Tibial artery (tissue), 4 donors: ENCODE measurements around the gene IRF3.

Experiments
- DNase-seq, 2 donors: peaks; one replicate each; pipeline ENCODE4 v3.0.0-alpha.2; 2019
- H3K27ac ChIP-seq, 2 donors: fragments of 200-600 bp; sonication (generic) in 1 of 2; 1 replicate in 1 of 2; 2 replicates in 1 of 2; pipeline ENCODE4 v1.5.1; 2018 to 2019; ENCODE audit warnings: mild to moderate bottlenecking in 1 of 2
- H3K27me3 ChIP-seq, 2 donors: fragments of 200-600 bp; sonication (generic) in 1 of 2; one replicate each; pipeline versions ENCODE4 v1.5.1 to v1.6.0; 2016 to 2019
- H3K36me3 ChIP-seq, 3 donors: fragments of 200-600 bp; sonication (generic) in 2 of 3; one replicate each; pipeline ENCODE4 v1.5.1; 2016 to 2019; ENCODE audit warnings: mild to moderate bottlenecking in 2 of 3
- H3K4me1 ChIP-seq, 4 donors: fragments of 200-600 bp; sonication (generic) in 2 of 4; 1 replicate in 3 of 4; 2 replicates in 1 of 4; pipeline ENCODE4 v1.5.1; 2016 to 2019
- H3K4me3 ChIP-seq, 2 donors: fragments of 200-600 bp; sonication (generic) in 1 of 2; 1 replicate in 1 of 2; 2 replicates in 1 of 2; pipeline ENCODE4 v1.5.1; 2018 to 2019; ENCODE audit warnings: mild to moderate bottlenecking in 2 of 2
- H3K9me3 ChIP-seq, 3 donors: fragments of 200-600 bp; sonication (generic) in 1 of 3; one replicate each; pipeline ENCODE4 v1.5.1; 2016 to 2019
- intact Hi-C: fragments of 100-400 bp; cut with DNase I; formaldehyde crosslinking; loops from one replicate; pipeline ENCODE4 v1.15.0; 2023; ENCODE audit warnings: low total_unique reads
- TF ChIP-seq, protein P1 (sequence below), 2 experiments: fragments of 200-600 bp in 1 of 2; fragments of 450-650 bp in 1 of 2; IDR thresholded peaks; one replicate each; pipeline ENCODE4 v1.5.1; 2017 to 2019; ENCODE audit warnings: antibody characterized with exemption in 2 of 2, mild to moderate bottlenecking in 1 of 2, moderate library complexity in 1 of 2

The IRF3 gene, protein sequence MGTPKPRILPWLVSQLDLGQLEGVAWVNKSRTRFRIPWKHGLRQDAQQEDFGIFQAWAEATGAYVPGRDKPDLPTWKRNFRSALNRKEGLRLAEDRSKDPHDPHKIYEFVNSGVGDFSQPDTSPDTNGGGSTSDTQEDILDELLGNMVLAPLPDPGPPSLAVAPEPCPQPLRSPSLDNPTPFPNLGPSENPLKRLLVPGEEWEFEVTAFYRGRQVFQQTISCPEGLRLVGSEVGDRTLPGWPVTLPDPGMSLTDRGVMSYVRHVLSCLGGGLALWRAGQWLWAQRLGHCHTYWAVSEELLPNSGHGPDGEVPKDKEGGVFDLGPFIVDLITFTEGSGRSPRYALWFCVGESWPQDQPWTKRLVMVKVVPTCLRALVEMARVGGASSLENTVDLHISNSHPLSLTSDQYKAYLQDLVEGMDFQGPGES

DNA sequence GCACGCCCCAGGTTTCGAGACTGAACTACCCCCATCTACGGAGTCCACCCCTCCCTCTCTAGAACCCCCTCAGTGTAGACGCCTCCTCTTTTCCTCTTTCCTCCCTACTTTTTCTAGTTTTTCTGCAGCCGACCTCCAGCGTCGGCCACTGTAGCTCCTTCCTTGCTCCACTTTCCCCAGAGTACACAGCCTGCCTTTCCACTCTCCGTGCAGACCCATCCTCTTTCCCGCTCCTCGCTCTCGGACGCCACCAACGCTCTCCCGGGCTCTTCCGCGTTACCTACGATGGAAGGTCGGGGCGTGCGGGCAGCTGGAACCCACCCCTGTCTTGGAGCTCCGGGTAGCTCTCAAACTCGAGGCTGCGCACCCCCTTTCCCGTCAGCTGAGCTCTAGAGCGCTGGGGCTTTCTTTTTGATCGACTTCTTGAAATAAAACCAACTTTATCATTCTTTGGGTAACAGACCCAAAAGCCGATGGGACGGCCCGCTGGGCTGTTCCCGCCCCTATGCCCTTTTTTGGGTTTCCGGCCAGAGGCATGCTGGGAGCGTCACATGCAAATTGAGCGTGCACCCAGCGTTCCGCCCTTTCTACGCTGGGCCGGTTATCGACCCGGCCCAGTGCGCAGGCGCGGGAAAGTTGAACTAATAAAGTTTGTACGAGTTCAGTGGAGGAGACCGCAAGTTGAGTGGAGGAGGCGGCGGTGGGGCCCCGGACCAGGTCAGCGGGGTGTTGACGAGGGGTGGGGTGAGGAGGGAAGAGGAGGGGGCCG, at the start of gene IRF3, which contains the start of gene BCL2L12:
IRF3 (minus strand) TSS at position 507 of the 769 bp plus-strand sequence. CDS start 1,019 bp downstream, outside the sequence.
BCL2L12 (plus strand) TSS at position 583 of the 769 bp plus-strand sequence. CDS start 760 bp downstream, outside the sequence.
- intact Hi-C loops = no loop called here
- peak; percentile 97 to 99 for DNase-seq
- no peaks in the 10 kb centered on the region for H3K27me3 ChIP-seq
- peaks cover 0 to 32% (median 18%) of the 10 kb centered on the region in 4 donors for H3K4me1 ChIP-seq
- peaks cover 17 to 34% (median 27%) of the 10 kb centered on the region in 3 donors for H3K36me3 ChIP-seq
- peak within 1 kb of the TSS; percentile 91 to 93 for H3K27ac ChIP-seq
- H3K4me3 ChIP-seq = peak within 1 kb of the TSS; percentile 77 to 78
- H3K9me3 ChIP-seq = no peaks in the 10 kb centered on the region
- TF ChIP-seq, protein P1, sequence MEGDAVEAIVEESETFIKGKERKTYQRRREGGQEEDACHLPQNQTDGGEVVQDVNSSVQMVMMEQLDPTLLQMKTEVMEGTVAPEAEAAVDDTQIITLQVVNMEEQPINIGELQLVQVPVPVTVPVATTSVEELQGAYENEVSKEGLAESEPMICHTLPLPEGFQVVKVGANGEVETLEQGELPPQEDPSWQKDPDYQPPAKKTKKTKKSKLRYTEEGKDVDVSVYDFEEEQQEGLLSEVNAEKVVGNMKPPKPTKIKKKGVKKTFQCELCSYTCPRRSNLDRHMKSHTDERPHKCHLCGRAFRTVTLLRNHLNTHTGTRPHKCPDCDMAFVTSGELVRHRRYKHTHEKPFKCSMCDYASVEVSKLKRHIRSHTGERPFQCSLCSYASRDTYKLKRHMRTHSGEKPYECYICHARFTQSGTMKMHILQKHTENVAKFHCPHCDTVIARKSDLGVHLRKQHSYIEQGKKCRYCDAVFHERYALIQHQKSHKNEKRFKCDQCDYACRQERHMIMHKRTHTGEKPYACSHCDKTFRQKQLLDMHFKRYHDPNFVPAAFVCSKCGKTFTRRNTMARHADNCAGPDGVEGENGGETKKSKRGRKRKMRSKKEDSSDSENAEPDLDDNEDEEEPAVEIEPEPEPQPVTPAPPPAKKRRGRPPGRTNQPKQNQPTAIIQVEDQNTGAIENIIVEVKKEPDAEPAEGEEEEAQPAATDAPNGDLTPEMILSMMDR (IDR thresholded peaks at IDR 0.05) = no peak

DNA sequence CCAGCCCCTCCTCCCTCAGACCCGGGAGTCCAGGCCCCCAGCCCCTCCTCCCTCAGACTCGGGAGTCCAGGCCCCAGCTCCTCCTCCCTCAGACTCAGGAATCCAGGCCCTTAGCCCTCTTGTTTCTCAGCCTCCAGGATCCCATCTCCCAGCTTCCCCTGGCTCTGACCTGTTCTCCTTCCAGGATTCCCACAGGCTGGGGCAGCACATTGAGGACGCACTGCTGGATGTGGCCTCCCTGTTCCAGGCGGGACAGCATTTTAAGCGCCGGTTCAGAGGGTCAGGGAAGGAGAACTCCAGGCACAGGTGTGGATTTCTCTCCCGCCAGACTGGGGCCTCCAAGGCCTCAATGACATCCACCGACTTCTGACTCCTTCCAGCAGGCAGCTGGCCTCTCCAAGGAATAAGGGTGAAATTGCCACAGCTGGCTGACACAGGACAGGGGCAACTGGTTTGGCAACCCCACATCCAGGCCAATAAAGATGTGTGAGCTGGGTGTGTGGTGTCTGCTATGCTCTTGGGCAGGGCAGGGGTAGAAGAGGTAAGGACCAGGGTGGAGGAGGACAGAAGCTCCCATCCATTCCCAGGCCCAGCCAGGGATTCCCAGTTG, 47.7 kb upstream of the IRF3 start:
- TF ChIP-seq, protein P1 (IDR thresholded peaks at IDR 0.05) = no peak
- H3K4me3 ChIP-seq = no peak overlapping the region
- intact Hi-C loops = no loop called here

DNA sequence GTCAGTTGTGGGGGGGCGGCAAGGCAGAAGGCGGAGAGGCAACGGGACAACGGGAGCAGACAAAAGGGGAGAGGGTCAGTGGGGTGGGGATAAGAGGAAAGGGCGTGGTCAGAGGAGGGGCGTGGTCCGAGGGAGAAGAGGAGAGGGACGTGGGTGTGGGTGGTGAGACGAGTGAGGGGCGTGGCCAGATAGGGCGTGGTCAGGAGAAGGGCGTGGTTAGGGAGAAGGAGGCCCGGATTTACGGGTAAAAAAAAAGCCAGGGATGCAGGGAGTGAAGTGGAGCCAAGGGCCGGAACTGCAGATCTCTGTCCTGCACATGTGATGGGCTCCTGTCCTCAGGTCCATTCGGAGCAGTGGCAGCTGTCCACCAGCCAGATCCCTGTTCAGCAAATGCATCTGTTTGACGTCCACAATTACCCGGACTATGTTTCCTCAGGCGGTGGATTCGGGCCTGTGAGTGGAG, 46.8 kb upstream of the IRF3 start:
- Histone ChIP-seq H3K27ac (no peak overlapping the region), H3K36me3 (no peaks in the 10 kb centered on the region), H3K9me3 (no peaks in the 10 kb centered on the region), H3K4me1 (no peaks in the 10 kb centered on the region), H3K4me3 (no peak overlapping the region), H3K27me3 (peaks cover 0 to 3% of the 10 kb centered on the region in 2 donors)
- DNase-seq = no peak
- intact Hi-C loops = no loop called here
- TF ChIP-seq, protein P1 (IDR thresholded peaks at IDR 0.05) = no peak

More for the DNA sequence above, 47.7 kb upstream of the IRF3 start:
- peaks cover 0 to 2% (median 0%) of the 10 kb centered on the region in 4 donors for H3K4me1 ChIP-seq
- H3K27ac ChIP-seq = no peak overlapping the region
- DNase-seq = no peak
- H3K36me3 ChIP-seq = no peaks in the 10 kb centered on the region
- H3K9me3 ChIP-seq = no peaks in the 10 kb centered on the region
- peaks cover 0 to 3% of the 10 kb centered on the region in 2 donors for H3K27me3 ChIP-seq

DNA sequence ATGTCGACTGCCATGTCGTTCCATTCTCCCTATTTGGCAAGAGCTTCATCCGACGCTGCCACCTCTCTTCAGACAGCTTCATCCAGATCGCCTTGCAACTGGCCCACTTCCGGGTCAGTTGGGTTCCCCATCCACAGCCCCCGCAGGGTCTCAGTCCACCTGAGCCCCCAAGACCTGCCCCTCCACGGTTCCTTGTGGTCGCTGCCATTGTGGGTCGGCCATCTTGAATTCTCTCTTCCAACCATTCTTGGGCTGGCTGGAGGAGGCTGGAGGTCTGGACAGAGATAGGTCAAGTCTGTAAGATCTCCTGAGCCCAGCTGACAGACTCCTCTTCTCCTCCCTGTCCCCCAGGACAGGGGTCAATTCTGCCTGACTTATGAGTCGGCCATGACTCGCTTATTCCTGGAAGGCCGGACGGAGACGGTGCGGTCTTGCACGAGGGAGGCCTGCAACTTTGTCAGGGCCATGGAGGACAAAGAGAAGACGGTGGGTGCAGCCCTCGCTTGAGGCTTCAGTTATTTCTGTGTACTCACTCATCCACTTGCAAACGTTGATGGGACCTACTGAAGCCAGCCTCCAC, 44.8 kb upstream of the IRF3 start:
- no peaks in the 10 kb centered on the region for H3K4me1 ChIP-seq
- TF ChIP-seq, protein P1 (IDR thresholded peaks at IDR 0.05) = no peak
- intact Hi-C loops = no loop called here
- H3K9me3 ChIP-seq = no peaks in the 10 kb centered on the region
- no peak for DNase-seq
- H3K27ac ChIP-seq = no peak overlapping the region
- no peaks in the 10 kb centered on the region for H3K36me3 ChIP-seq
- H3K27me3 ChIP-seq = peaks cover 0 to 9% of the 10 kb centered on the region in 2 donors
- H3K4me3 ChIP-seq = no peak overlapping the region

DNA sequence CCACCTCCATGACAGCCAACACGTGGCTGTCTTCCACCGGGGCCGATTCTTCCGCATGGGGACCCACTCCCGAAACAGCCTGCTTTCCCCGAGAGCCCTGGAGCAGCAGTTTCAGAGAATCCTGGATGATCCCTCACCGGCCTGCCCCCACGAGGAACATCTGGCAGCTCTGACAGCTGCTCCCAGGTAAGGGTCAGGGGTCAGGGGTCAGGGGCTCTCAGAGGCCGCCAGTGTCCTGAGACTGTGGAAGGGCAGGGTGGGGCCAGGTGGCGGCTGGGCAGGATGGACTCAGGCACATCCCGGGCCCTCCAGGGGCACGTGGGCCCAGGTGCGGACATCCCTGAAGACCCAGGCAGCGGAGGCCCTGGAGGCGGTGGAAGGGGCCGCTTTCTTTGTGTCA, 40.3 kb upstream of the IRF3 start:
- no peaks in the 10 kb centered on the region for H3K36me3 ChIP-seq
- H3K9me3 ChIP-seq = no peaks in the 10 kb centered on the region
- no peak for DNase-seq
- no peaks in the 10 kb centered on the region for H3K4me1 ChIP-seq
- TF ChIP-seq, protein P1 (IDR thresholded peaks at IDR 0.05) = no peak
- intact Hi-C loops = no loop called here
- H3K27ac ChIP-seq = no peak overlapping the region
- no peak overlapping the region for H3K4me3 ChIP-seq
- H3K27me3 ChIP-seq = peaks cover 0 to 11% of the 10 kb centered on the region in 2 donors
